Lung (tissue), 12 donors: ENCODE results near the gene CAND1. TPM values are rescaled to one million over a fixed set of nuclear protein-coding genes. Genes with fewer than 3 reads are reported as not detected.
A peak's percentile ranks its signal among the peaks of the same experiment; 100 is the strongest.

Experiments
- ATAC-seq: fragments of 200-7000 bp; cut with Tn5 transposase; one replicate; pipeline ENCODE4 v1.9.1; 2020; ENCODE audit warnings: moderate number of reproducible peaks; ENCODE audit not compliant: insufficient read depth, low FRiP score
- DNase-seq, 3 donors: peaks; one replicate each; pipeline ENCODE4 v3.0.0-alpha.2; 2013 to 2017
- H3K27ac ChIP-seq, 2 donors: one replicate each; pipeline ENCODE4 v1.5.1; 2013; ENCODE audit warnings: mild to moderate bottlenecking in 2 of 2, moderate library complexity in 2 of 2, control low read depth in 1 of 2, inconsistent platforms in 1 of 2, low read depth in 1 of 2, low read length in 1 of 2
- H3K27me3 ChIP-seq, 3 donors: one replicate each; pipeline ENCODE4 v1.5.1; 2013; ENCODE audit warnings: low read length in 2 of 3; ENCODE audit not compliant: control insufficient read depth in 3 of 3, insufficient read depth in 3 of 3
- H3K36me3 ChIP-seq, 4 donors: one replicate each; pipeline ENCODE4 v1.5.1; 2013; ENCODE audit warnings: low read length in 4 of 4, mild to moderate bottlenecking in 1 of 4, moderate library complexity in 1 of 4; ENCODE audit not compliant: control insufficient read depth in 4 of 4, insufficient read depth in 4 of 4
- H3K4me1 ChIP-seq, 5 donors: one replicate each; pipeline ENCODE4 v1.5.1; 2013; ENCODE audit warnings: low read length in 5 of 5, mild to moderate bottlenecking in 2 of 5, moderate library complexity in 1 of 5; ENCODE audit not compliant: control insufficient read depth in 5 of 5, insufficient read depth in 5 of 5
- H3K4me3 ChIP-seq: one replicate; pipeline ENCODE4 v1.5.1; 2013; ENCODE audit warnings: mild to moderate bottlenecking, control low read depth, moderate library complexity
- H3K9ac ChIP-seq, 2 donors: one replicate each; pipeline ENCODE4 v1.5.1; 2013; ENCODE audit warnings: low read length in 2 of 2, control low read depth in 1 of 2; ENCODE audit not compliant: insufficient read depth in 1 of 2
- H3K9me3 ChIP-seq, 4 donors: one replicate each; pipeline ENCODE4 v1.5.1; 2013; ENCODE audit warnings: low read length in 3 of 4, mild to moderate bottlenecking in 1 of 4, moderate library complexity in 1 of 4; ENCODE audit not compliant: control insufficient read depth in 4 of 4, insufficient read depth in 3 of 4
- CTCF ChIP-seq: IDR thresholded peaks from 2 replicates; pipeline ENCODE4 v1.5.1; 2012; ENCODE audit warnings: mild to moderate bottlenecking; ENCODE audit errors: control extremely low read depth, extremely low read depth
- WGBS, 2 donors: extraction: QIAGEN DNeasy Blood & Tissue Kit; methylation state at CpG; one replicate each; pipeline ENCODE4 v1.1.7; 2013; 5-methylcytosine and 5-hydroxymethylcytosine counted together
- polyA plus RNA-seq, 2 donors: library from polyadenylated mRNA; stranded (reverse); fragments of 200-250 nt; gene quantifications; one replicate each; pipeline ENCODE4 v1.2.1, GENCODE V29; 2013
- total RNA-seq, 2 donors: library from RNA; depleted of rRNA in 1 of 2; stranded (reverse); fragments of >200 nt in 1 of 2; gene quantifications; one replicate each; pipeline ENCODE4 v1.2.1, GENCODE V29; 2014 to 2021
- donor health status: control.
- donor health status: control.
- donor health status: Bipolar disorder and iron deficiency.
- donor health status: healthy.
- donor health status: DM: yes; HTN: yes; CAD: no.

The CAND1 gene
- total and polyA plus RNA-seq, 4 donors, result 12.9 to 194 (median 66.0) TPM

GRCh38 chr12:67269633-67270573 is 745 bp downstream of the CAND1 start:
- TF ChIP-seq CTCF, result no peak
- 0 to 1% methylated on average over 60 to 61 of the region's 61 CpGs for WGBS, 2 donors
- DNase-seq (peak in 2 of 3 donors; percentile 69 to 74), ATAC-seq (peak; percentile 3)
- H3K27me3 ChIP-seq, result no peaks in the 10 kb centered on the region
- H3K9ac ChIP-seq, result peak overlapping the region; percentile 85 to 94
- H3K4me3 ChIP-seq, result peak overlapping the region; percentile 86
- peaks cover 0 to 14% (median 3%) of the 10 kb centered on the region in 4 donors for H3K36me3 ChIP-seq
- peak overlapping the region; percentile 97 to 99 for H3K27ac ChIP-seq
- H3K4me1 ChIP-seq, result peaks cover 6 to 28% (median 7%) of the 10 kb centered on the region in 5 donors
- H3K9me3 ChIP-seq, result peaks cover 0 to 3% (median 0%) of the 10 kb centered on the region in 4 donors

- DNase-seq, result peak in 2 of 3 donors; percentile 24 to 32
- Histone ChIP-seq H3K9me3 (peaks cover 0 to 3% (median 0%) of the 10 kb centered on the region in 4 donors), H3K27ac (peak overlapping the region in 1 of 2 donors; percentile 97), H3K27me3 (no peaks in the 10 kb centered on the region), H3K9ac (peak overlapping the region; percentile 85 to 94), H3K4me1 (peaks cover 6 to 28% (median 8%) of the 10 kb centered on the region in 5 donors), H3K4me3 (no peak overlapping the region), H3K36me3 (peaks cover 0 to 14% (median 3%) of the 10 kb centered on the region in 4 donors)
- ATAC-seq, result no peak
- WGBS, 2 donors, result 5 to 8% methylated on average over 6 of the region's 6 CpGs
- TF ChIP-seq CTCF, result no peak
Observed at GRCh38 chr12:67270622-67271021, 1.5 kb downstream of the CAND1 start.

- whole genome bisulfite sequencing, 2 donors, result 33 to 51% methylated on average over 1 of the region's 1 CpG
- Histone ChIP-seq H3K4me1 (peaks cover 6 to 30% (median 8%) of the 10 kb centered on the region in 5 donors), H3K4me3 (no peak overlapping the region), H3K36me3 (peaks cover 0 to 14% (median 3%) of the 10 kb centered on the region in 4 donors), H3K9me3 (no peaks in the 10 kb centered on the region), H3K9ac (no peak overlapping the region), H3K27ac (no peak overlapping the region), H3K27me3 (no peaks in the 10 kb centered on the region)
- TF ChIP-seq CTCF, result no peak
- no peak for DNase-seq
- no peak for ATAC-seq
Observed at GRCh38 chr12:67271976-67272375, 2.8 kb downstream of the CAND1 start.
